ENCODE data around the gene CTSE.

CTSE gene

DNA sequence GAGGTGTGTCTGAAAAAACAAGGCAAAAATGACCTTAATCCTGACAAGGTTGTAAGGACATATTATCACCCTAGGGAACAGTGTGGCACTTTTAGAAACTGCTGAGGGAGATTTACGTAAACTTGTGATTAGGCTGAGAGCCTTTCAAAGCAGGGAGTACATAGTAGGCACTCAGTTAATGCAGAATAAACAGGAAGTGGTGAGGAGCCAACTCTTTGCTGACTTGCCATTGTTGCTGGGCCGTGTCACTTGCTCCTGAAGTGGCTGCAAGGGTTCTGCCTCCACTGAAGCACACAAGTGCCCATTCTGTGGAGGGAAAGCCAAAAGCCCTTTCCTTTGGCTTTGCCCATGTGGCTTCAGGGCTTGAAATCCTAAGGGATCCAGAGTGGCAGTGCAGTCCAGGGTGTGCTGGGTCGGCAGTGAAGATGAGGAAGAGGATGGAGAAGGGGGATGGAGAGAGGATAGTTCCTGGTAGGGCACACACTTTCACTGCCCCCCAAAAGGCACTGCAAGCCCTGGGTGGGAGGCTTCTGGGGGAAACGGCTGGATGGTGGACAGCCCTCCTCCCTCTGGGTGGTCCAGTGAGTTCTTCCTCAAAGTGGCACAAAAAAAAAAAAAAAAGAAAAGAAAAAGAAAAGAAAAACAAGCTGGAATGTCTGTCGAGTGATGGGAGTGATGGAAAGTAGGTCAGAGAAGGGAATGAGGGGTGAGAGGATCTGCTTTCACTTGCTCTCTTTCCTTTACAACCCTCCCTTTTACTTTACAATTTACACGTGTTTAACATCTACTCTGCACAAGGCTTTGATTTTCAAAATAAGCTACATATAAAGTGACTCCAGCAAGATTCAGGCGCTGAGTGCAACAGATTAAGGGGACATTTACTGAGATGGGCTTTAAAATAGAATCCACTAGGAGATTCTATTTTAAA is 15.6 kb upstream of the CTSE start:
- Histone ChIP-seq H3K36me3 (replicated peaks) (no peaks in the 10 kb centered on the region), H3K4me3 (no peak overlapping the region), H3K9me3 (no peaks in the 10 kb centered on the region), H3K4me1 (no peaks in the 10 kb centered on the region), H3K27me3 (ENCODE audit: low read depth) (peaks cover 17% of the 10 kb centered on the region)
- in situ Hi-C loops (cut with MboI; ENCODE audit: low sequenced_read_pairs): no loop called here
- DNase-seq (ENCODE audit: low spot score in 2 of 2): no peak

GRCh38 chr1:206037581-206037980 is 13.9 kb upstream of the CTSE start:
- DNase-seq (ENCODE audit: low spot score in 2 of 2): no peak
- in situ Hi-C loops (cut with MboI; ENCODE audit: low sequenced_read_pairs): no loop called here
- no peaks in the 10 kb centered on the region for H3K36me3 ChIP-seq (replicated peaks)
- no peaks in the 10 kb centered on the region for H3K4me1 ChIP-seq
- peaks cover 17% of the 10 kb centered on the region for H3K27me3 ChIP-seq (ENCODE audit: low read depth)
- no peak overlapping the region for H3K4me3 ChIP-seq
- no peaks in the 10 kb centered on the region for H3K9me3 ChIP-seq

DNA sequence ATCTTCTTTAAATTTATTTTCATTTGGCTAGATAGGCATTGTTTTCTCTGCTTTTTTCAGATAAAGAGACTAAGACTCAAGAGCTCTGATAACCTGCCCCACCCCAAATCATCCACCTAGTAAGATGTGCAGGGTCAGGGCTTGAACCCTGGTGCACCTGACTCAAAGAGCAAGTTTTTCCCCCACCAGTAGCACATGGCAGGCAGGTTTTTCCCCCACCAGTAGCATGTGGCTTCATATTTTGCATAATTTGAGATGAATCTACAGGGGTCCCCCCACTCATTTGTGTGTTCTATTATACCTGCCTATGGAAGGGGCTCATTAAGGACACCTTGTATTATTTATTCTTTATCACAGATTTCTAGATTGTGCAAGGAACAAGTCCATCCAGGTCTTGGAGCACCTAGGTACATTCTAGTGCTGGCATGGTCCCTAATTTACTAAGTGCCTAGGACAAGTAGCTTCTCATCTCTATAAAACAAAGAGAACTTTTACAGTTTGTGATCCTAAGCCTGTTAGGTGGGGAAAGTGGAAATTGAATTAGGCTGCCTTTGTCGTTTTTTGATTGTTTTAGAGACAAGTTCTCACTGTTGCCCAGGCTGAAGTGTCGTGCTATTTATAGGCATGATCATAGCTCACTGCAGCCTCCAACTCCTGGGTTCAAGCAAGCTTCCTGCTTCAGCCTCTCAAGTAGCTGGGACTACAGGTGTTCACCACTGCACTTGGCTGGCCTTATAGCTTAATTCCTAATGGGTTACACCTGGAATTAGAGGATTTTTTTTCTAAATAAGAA is 13.2 kb upstream of the CTSE start:
- in situ Hi-C loops (cut with MboI; ENCODE audit: low sequenced_read_pairs): no loop called here
- H3K4me3 ChIP-seq: no peak overlapping the region
- no peaks in the 10 kb centered on the region for H3K9me3 ChIP-seq
- no peak for DNase-seq (ENCODE audit: low spot score in 2 of 2)
- H3K4me1 ChIP-seq: no peaks in the 10 kb centered on the region
- H3K27me3 ChIP-seq (ENCODE audit: low read depth): peaks cover 17% of the 10 kb centered on the region
- H3K36me3 ChIP-seq (replicated peaks): no peaks in the 10 kb centered on the region

DNA sequence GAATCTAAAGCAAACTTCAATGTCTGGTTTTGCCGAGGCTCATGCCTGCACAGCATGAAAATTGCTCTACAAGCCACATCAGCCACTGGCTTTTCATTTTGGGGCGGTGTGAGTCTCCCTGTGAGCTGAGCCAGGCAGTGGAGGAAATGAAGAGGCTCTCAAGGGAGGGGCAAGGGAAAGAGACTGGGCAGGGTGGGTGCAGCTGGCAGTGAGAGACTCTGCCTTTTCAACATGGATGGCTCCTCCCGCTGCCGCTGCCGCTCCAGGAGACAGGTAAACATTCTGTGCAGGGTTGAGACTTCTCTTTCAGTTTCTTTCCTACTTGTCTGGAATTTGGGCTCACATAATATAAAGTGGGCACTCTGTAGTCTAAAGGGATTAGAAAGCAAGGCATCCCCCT is 11.3 kb upstream of the CTSE start:
- H3K4me3 ChIP-seq: no peak overlapping the region
- H3K9me3 ChIP-seq: no peaks in the 10 kb centered on the region
- in situ Hi-C loops (cut with MboI; ENCODE audit: low sequenced_read_pairs): no loop called here
- H3K27me3 ChIP-seq (ENCODE audit: low read depth): peaks cover 15% of the 10 kb centered on the region
- no peak for DNase-seq (ENCODE audit: low spot score in 2 of 2)
- no peaks in the 10 kb centered on the region for H3K36me3 ChIP-seq (replicated peaks)
- no peaks in the 10 kb centered on the region for H3K4me1 ChIP-seq

GRCh38 chr1:206032380-206033140 is 8.9 kb upstream of the CTSE start:
- H3K4me1 ChIP-seq: no peaks in the 10 kb centered on the region
- H3K27me3 ChIP-seq (ENCODE audit: low read depth): peaks cover 15% of the 10 kb centered on the region; the same call in 1 of the 2 replicates
- no peaks in the 10 kb centered on the region for H3K9me3 ChIP-seq
- in situ Hi-C loops (cut with MboI; ENCODE audit: low sequenced_read_pairs): no loop called here
- no peak overlapping the region for H3K4me3 ChIP-seq
- DNase-seq (ENCODE audit: low spot score in 2 of 2): no peak
- no peaks in the 10 kb centered on the region for H3K36me3 ChIP-seq (replicated peaks)

GRCh38 chr1:206030714-206031113 is 7.0 kb upstream of the CTSE start:
- H3K9me3 ChIP-seq: no peaks in the 10 kb centered on the region
- H3K4me1 ChIP-seq: no peaks in the 10 kb centered on the region
- no peaks in the 10 kb centered on the region for H3K36me3 ChIP-seq (replicated peaks)
- peaks cover 10% of the 10 kb centered on the region; the same call in 1 of the 2 replicates for H3K27me3 ChIP-seq (ENCODE audit: low read depth)
- peak; percentile 70 to 82 for DNase-seq (ENCODE audit: low spot score in 2 of 2)
- H3K4me3 ChIP-seq: no peak overlapping the region
- in situ Hi-C loops (cut with MboI; ENCODE audit: low sequenced_read_pairs): no loop called here

DNA sequence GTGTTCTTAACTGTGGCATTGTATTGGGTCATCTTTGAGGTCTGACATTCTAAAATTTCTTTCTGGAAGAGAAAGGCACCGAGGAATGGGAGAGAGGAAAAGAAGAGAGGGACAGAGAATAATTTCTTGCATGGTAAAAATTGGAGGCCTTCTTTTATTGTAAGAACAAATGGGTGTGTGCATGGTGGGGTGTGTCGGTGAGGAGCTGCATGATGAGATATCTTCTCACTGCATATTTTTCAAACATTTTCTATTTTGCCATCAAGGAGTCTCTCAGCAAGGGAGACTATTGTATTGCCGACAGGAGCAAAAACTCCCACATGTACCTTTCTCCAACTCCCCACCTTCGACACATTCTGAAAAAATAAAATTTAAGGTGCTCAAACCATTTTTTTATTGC is 6.5 kb upstream of the CTSE start:
- Histone ChIP-seq H3K9me3 (no peaks in the 10 kb centered on the region), H3K4me3 (no peak overlapping the region), H3K36me3 (replicated peaks) (no peaks in the 10 kb centered on the region), H3K4me1 (no peaks in the 10 kb centered on the region), H3K27me3 (ENCODE audit: low read depth) (peaks cover 10% of the 10 kb centered on the region; the same call in 1 of the 2 replicates)
- in situ Hi-C loops (cut with MboI; ENCODE audit: low sequenced_read_pairs): no loop called here
- no peak for DNase-seq (ENCODE audit: low spot score in 2 of 2)

GRCh38 chr1:206029484-206029883 is 5.8 kb upstream of the CTSE start:
- no peak for DNase-seq (ENCODE audit: low spot score in 2 of 2)
- H3K4me1 ChIP-seq: no peaks in the 10 kb centered on the region
- H3K4me3 ChIP-seq: no peak overlapping the region
- peaks cover 4% of the 10 kb centered on the region; the same call in 1 of the 2 replicates for H3K27me3 ChIP-seq (ENCODE audit: low read depth)
- no peaks in the 10 kb centered on the region for H3K9me3 ChIP-seq
- no peaks in the 10 kb centered on the region for H3K36me3 ChIP-seq (replicated peaks)
- in situ Hi-C loops (cut with MboI; ENCODE audit: low sequenced_read_pairs): loop anchor here (5.0 kb wide), 1 partner anchor 78 kb away; no protein-coding TSS in a partner anchor

DNA sequence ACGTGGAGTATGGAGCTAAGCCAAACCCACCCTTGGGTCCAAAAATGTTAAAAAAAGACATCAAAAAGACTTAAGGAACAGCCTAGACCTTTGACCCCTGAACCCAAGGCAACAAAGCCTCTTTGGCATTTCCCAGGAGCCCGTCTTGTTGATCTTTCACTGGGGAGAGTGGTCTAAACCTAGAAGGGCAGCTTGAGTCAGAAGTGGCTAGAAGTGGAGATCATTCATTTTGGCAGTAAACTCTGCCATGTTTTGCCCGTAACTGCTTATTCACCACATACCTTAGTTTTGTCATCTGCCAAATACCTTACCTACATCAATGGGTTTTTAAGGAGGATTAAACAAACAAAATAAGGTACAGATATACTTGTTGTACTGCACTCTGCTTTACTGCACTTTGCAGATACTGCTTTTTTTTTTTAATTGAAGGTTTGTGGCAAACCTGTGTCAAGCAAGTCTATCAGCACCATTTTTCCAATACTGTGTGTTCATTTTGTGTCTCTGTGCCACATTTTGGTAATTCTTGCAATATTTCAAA is 1.7 kb upstream of the CTSE start:
- Histone ChIP-seq H3K27me3 (ENCODE audit: low read depth) (peaks cover 5% of the 10 kb centered on the region), H3K4me3 (no peak overlapping the region), H3K4me1 (no peaks in the 10 kb centered on the region), H3K9me3 (no peaks in the 10 kb centered on the region), H3K36me3 (replicated peaks) (no peaks in the 10 kb centered on the region)
- no peak for DNase-seq (ENCODE audit: low spot score in 2 of 2)
- in situ Hi-C loops (cut with MboI; ENCODE audit: low sequenced_read_pairs): loop anchor here (5.0 kb wide), 1 partner anchor 82 kb away; no protein-coding TSS in a partner anchor

- no peak overlapping the region for H3K4me3 ChIP-seq
- no peaks in the 10 kb centered on the region for H3K9me3 ChIP-seq
- no peaks in the 10 kb centered on the region for H3K36me3 ChIP-seq (replicated peaks)
- peaks cover 2% of the 10 kb centered on the region; the same call in 1 of the 2 replicates for H3K27me3 ChIP-seq (ENCODE audit: low read depth)
- no peaks in the 10 kb centered on the region for H3K4me1 ChIP-seq
- in situ Hi-C loops (cut with MboI; ENCODE audit: low sequenced_read_pairs): no loop called here
- no peak for DNase-seq (ENCODE audit: low spot score in 2 of 2)
Observed at GRCh38 chr1:206022766-206023165, 929 bp downstream of the CTSE start.

- H3K9me3 ChIP-seq: no peaks in the 10 kb centered on the region
- no peak for DNase-seq (ENCODE audit: low spot score in 2 of 2)
- H3K4me3 ChIP-seq: no peak overlapping the region
- H3K27me3 ChIP-seq (ENCODE audit: low read depth): peaks cover 2% of the 10 kb centered on the region; the same call in 1 of the 2 replicates
- in situ Hi-C loops (cut with MboI; ENCODE audit: low sequenced_read_pairs): no loop called here
- H3K4me1 ChIP-seq: no peaks in the 10 kb centered on the region
- no peaks in the 10 kb centered on the region for H3K36me3 ChIP-seq (replicated peaks)
Observed at GRCh38 chr1:206021626-206022365, 1.9 kb downstream of the CTSE start.

- no peaks in the 10 kb centered on the region for H3K9me3 ChIP-seq
- H3K27me3 ChIP-seq (ENCODE audit: low read depth): peaks cover 2% of the 10 kb centered on the region; the same call in 1 of the 2 replicates
- DNase-seq (ENCODE audit: low spot score in 2 of 2): no peak
- H3K4me1 ChIP-seq: no peaks in the 10 kb centered on the region
- in situ Hi-C loops (cut with MboI; ENCODE audit: low sequenced_read_pairs): no loop called here
- no peak overlapping the region for H3K4me3 ChIP-seq
- H3K36me3 ChIP-seq (replicated peaks): no peaks in the 10 kb centered on the region
Observed at GRCh38 chr1:206021008-206021625, 2.6 kb downstream of the CTSE start.

All from HAP-1 (cell line).